Lower leg skin (tissue), 3 donors: ENCODE measurements around the gene EEIG2.

Source experiments
- POLR2A ChIP-seq, 2 donors: fragments of 450-650 bp; IDR thresholded peaks; one replicate each; pipeline ENCODE4 v1.6.1; 2016 to 2017; ENCODE audit warnings: antibody characterized with exemption in 2 of 2, mild to moderate bottlenecking in 1 of 2, moderate library complexity in 1 of 2
- TF ChIP-seq, protein P1 (sequence below), 3 donors: fragments of 450-650 bp; IDR thresholded peaks; one replicate each; pipeline ENCODE4 v1.5.1; 2016; ENCODE audit warnings: antibody characterized with exemption in 3 of 3, mild to moderate bottlenecking in 3 of 3, moderate library complexity in 2 of 3

DNA sequence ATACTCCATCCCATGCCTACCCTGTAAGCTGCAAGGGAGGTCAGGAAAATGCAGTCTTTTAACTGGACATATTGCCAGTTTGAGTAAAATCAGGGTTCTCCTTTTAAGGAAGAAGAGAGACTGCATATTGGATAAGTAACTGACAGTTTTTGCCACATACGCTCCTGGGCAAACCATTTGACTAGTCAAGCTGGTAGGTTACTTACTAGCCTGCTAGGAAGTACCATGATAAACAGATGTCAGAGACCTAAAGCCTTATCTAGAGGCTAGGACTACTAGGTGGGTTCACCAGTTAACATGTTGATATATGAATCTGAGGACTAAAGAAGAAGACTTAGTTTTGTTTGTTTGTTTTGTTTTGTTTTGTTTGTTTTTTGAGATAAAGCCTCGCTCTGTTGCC lies 33.5 kb downstream of the EEIG2 start:
- TF ChIP-seq, protein P1, sequence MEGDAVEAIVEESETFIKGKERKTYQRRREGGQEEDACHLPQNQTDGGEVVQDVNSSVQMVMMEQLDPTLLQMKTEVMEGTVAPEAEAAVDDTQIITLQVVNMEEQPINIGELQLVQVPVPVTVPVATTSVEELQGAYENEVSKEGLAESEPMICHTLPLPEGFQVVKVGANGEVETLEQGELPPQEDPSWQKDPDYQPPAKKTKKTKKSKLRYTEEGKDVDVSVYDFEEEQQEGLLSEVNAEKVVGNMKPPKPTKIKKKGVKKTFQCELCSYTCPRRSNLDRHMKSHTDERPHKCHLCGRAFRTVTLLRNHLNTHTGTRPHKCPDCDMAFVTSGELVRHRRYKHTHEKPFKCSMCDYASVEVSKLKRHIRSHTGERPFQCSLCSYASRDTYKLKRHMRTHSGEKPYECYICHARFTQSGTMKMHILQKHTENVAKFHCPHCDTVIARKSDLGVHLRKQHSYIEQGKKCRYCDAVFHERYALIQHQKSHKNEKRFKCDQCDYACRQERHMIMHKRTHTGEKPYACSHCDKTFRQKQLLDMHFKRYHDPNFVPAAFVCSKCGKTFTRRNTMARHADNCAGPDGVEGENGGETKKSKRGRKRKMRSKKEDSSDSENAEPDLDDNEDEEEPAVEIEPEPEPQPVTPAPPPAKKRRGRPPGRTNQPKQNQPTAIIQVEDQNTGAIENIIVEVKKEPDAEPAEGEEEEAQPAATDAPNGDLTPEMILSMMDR (IDR thresholded peaks at IDR 0.05): no peak
- no peak for TF ChIP-seq POLR2A (IDR thresholded peaks at IDR 0.05)
